GM19324 (cell line): ENCODE measurements around the gene LRRC4C.

Source experiments
- ATAC-seq: cut with Tn5 transposase; IDR thresholded peaks from one replicate; pipeline ENCODE4 v1.9.1; 2021; ENCODE audit warnings: mild to moderate bottlenecking, moderate library complexity; ENCODE audit not compliant: unreplicated experiment, low FRiP score

The LRRC4C gene

GRCh38 chr11:40285558-40285957 is 1173.9 kb downstream of the LRRC4C start:
- ATAC-seq, result no peak

DNA sequence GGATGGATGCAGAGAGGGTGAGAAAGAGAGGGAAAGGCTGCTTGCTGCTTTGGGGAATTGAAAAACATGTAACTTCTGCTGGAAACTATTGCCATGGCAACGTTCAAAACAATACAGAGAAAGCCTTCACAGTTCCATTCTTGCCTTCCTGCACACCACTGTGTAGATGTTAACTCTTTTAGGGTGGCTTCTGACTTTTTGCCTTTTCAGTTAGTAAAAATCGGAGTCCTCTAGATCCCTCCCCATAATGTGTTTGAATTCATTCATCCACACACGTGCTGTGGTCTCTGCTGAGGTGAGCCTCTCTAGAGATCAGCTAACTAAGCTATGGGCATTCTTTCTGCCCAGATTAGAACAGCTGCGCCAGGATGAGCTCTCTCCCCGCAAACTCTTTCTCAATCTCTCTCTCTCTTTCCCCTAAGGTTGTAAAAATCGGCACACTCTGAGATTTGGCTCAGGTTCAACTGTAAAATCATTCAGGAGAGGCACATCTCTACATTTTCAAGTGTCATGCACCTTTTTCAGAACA is 1178.3 kb downstream of the LRRC4C start:
- peak; percentile 45 for ATAC-seq

GRCh38 chr11:40280159-40281051 is 1179.0 kb downstream of the LRRC4C start:
- no peak for ATAC-seq

DNA sequence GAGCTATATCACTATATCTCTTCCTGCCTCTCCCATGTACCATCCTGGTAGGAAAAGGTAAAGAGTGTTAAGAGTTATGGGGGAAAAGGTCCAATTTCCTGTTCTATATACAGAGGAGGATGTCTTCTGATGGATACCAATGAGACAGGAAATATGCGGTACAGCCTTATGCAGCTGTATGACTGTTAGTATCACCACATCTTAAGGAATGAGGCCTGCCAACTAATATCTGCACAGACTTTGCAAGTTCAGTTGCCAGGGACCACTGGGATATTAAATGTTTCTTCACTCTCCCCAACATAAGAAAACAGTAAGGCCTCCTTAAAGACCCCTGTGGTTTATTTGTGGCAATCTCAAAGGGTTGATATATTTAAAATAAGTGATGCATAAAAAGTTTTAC is 1182.5 kb downstream of the LRRC4C start:
- ATAC-seq, result no peak

- ATAC-seq, result no peak
Measured at GRCh38 chr11:40274017-40274416, 1185.4 kb downstream of the LRRC4C start.

DNA sequence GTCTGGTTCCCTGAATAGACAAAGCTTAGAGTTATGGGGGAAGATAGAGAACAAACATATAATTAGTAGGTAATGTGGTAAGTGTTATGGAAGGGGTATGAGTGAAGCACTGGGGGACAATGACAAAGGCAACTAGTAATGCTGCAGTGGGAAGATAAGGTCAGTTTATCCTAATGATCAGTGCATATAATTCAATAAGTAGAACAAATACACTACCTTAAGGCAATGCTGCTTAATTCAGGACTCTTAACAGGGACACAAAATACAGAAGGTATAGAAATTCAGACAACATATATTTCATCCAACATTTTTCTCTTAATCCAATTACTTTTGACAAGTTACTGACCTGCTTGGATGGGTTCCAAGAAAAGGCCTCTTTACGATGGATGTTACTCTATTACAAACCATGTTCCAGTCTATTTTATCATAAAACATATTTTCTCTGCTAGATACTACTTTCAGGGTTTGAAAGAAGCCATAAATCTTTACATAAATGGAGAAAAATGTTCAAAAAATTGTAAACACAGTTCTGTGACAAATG is 1186.2 kb downstream of the LRRC4C start:
- no peak for ATAC-seq

DNA sequence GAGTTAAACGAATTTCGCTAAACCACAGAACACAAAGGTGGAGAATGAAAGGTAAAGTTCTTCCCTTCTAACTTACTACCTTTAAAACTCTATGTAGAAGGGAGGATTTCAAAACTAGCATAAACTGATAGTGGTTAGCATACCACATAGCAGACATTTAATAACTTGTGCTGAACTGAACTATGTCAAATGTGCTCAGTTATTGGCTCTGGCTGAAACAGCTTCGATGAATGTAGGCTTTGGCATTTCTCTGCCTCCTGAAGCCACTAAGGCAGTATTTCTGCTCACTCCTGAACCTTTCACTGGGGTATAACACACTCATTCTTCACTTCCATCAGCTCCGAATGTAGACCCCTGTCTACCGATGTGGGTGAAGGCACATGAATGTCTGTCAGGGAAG is 1188.1 kb downstream of the LRRC4C start:
- no peak for ATAC-seq

- ATAC-seq, result no peak
Measured at GRCh38 chr11:40269865-40270264, 1189.6 kb downstream of the LRRC4C start.

DNA sequence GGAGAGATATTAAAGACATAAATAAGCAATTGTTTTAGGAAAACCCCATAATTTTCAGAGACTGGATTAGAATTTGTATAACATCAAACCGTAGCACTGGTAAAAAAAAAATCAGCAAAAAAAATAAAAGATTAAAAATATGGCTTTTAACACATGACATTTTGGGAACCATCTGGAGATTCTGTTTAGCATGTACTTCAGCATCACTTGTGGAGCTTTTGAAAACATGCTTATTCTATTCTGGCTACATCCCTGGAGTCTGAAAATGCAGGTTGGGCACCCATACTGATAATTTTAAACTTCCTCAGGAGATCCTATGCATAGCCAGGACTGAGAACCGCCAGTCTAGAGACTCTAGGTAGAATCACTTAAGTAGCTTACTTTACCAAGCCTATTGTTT is 1190.9 kb downstream of the LRRC4C start:
- ATAC-seq, result no peak

DNA sequence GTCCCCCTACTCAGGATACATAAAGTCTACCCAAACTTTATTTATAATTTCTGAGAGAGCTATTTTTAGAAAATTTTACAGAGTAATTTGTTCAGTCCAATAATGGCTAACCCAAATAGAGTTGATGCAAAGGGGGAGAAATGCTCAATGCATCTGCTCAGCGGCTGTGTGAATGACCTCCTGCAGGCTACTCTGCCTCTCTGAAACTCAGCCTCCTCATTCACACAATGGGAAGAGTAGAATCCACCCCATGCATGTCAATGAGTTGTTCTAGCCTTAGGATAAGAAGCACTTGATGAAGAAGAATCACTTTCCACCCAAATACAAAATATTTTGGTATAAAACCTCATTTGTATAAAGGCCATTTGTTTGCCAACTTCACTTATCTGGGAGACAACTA is 1204.0 kb downstream of the LRRC4C start:
- no peak for ATAC-seq

GRCh38 chr11:40253166-40253565 is 1206.3 kb downstream of the LRRC4C start:
- no peak for ATAC-seq

DNA sequence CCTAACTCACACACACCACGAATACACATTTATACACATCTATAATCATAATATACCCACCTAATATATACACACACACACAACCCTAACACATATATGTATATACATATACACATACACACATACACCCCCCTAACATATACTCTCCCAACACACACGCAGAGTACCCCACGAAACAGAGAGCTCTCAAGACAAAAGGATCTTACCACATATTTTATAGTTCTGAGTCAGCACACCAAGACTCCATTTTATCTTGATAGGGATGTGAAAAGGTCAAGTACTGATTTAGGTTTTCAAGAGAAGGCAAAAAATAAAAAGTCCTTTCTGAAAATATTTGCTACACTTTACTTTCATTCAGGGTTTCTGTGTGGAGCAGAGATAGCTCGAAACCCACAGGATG is 1207.2 kb downstream of the LRRC4C start:
- ATAC-seq, result no peak

- no peak for ATAC-seq
Measured at GRCh38 chr11:40246983-40247382, 1212.5 kb downstream of the LRRC4C start.

DNA sequence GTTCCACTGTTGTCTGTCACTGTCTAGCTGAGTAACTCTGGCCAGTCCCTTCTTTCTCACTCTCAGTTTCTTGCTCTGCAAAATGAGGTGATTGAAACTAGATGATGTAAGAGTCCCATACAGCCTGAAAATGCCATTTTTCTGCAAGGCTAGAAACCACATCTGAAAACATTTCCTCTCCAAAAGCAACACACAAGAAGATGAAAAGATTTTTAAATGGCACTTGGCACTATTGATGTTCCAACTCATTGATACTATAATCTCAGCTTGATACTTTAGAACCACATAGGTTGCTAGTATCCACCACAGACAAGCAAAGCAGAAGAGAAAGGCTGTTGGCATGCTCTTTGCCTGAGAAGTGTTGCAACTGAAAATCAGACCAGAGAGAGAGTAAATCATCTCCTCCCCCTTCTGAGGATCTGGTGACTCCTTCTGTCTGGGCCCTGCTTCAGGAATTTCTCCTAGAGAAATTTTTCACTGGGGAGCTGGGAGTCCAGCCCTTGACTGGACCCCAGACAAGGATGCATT is 1217.9 kb downstream of the LRRC4C start:
- ATAC-seq, result peak; percentile 85

- no peak for ATAC-seq
Measured at GRCh38 chr11:40240284-40240683, 1219.2 kb downstream of the LRRC4C start.

DNA sequence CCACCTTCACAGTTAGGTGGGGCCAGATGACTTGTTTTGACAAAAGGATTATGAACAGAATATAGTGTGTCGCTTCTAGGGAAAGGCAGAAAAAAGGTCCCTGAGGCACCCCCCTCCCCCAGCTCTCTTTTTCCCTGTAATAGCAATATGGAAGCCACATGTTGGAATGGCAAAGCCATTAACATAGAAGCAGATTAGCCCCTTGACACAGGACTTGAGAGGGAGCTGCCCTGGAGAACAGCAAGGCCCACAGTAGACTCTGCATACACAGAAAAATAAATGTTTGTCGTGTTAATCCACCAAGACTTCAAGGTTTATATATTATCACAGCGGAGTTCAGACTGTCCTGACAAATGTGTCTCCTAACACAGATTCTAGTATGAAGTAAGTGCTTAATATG is 1222.9 kb downstream of the LRRC4C start:
- ATAC-seq, result no peak

DNA sequence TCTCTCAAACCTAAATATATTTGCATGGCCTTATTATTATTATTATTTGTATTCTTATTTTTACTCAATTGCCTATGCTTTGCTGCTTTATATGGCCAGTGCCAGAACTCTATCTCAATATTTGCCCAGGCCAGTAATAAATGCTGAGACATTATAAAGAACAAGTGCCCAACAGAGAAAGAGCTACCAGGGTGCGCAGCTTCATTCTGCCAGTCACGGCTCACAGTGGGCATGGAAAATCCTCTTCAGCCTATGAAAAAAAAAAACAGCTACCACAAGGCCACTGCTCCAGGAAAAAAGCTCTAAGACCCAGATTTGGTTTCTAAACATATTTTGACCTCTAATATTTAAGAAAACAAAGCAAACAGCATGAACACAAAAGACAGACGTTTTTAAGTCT is 1223.6 kb downstream of the LRRC4C start:
- no peak for ATAC-seq

DNA sequence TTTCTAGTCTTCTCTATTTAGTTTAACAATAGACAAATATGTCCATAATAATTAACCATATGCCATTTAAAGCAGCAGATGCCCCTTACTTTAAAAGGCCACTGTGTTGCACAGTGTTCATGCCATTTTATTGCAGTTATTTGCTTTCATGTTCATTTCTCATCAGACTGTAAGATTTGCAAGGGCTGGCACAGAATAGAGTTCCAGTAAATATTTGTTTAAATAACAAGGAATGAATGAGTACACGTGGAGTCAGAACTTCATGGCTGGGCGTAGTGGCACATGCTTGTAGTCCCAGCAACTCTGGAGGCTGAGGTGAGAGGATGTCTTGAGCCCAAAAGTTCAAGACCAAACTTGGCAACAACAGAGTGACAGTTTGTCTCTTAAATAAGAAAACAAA is 1228.6 kb downstream of the LRRC4C start:
- no peak for ATAC-seq

GRCh38 chr11:40228662-40229061 is 1230.8 kb downstream of the LRRC4C start:
- no peak for ATAC-seq

DNA sequence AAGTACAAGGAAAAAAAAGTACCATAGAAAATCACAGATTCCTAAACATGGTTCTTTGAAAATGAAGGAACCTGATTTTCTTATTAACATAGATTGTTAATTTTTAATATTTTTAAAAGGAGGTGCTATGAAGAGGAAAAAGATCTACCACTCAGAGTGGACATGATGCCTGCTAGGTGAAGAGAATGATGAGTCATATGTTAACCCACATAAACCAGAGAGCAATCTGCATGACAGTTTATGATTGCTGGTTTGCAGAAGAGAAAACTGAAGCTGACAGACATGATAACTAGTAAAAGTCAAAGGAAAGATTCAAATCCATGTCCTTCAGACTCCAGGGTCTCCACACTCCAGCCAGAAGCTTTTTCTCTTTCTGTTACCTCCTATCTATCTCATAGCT is 1231.7 kb downstream of the LRRC4C start:
- ATAC-seq, result peak; percentile 61

GRCh38 chr11:40226654-40227053 is 1232.8 kb downstream of the LRRC4C start:
- ATAC-seq, result no peak
